Suprapubic skin (tissue), 4 donors: Measurements from ENCODE around the gene EP400. TPM values are rescaled to one million over a fixed set of nuclear protein-coding genes. Genes with fewer than 3 reads are reported as not detected.

Experiments used
- DNase-seq, 2 donors: peaks; one replicate each; pipeline ENCODE4 v3.0.0-alpha.2; 2019; ENCODE audit warnings: low spot score in 2 of 2
- H3K27ac ChIP-seq: fragments of 200-600 bp; sonication (generic); one replicate; pipeline ENCODE4 v1.5.1; 2019
- H3K27me3 ChIP-seq: fragments of 200-600 bp; sonication (generic); one replicate; pipeline ENCODE4 v1.5.1; 2019
- H3K36me3 ChIP-seq: fragments of 200-600 bp; sonication (generic); one replicate; pipeline ENCODE4 v1.5.1; 2019
- H3K4me1 ChIP-seq: fragments of 200-600 bp; sonication (generic); one replicate; pipeline ENCODE4 v1.5.1; 2019
- H3K4me3 ChIP-seq: fragments of 200-600 bp; sonication (generic); one replicate; pipeline ENCODE4 v1.5.1; 2019; ENCODE audit warnings: mild to moderate bottlenecking
- H3K9me3 ChIP-seq: fragments of 200-600 bp; sonication (generic); one replicate; pipeline ENCODE4 v1.5.1; 2019
- CTCF ChIP-seq, 2 donors: fragments of 200-600 bp in 1 of 2; fragments of 450-650 bp in 1 of 2; sonication (generic) in 1 of 2; IDR thresholded peaks; one replicate each; pipeline ENCODE4 v1.5.1; 2016 to 2019; ENCODE audit warnings: antibody characterized with exemption in 2 of 2, mild to moderate bottlenecking in 1 of 2, moderate library complexity in 1 of 2
- EP300 ChIP-seq: sonication (generic); formaldehyde crosslinking; IDR thresholded peaks from one replicate; pipeline ENCODE4 v1.6.1; 2017; ENCODE audit warnings: antibody characterized with exemption
- POLR2A ChIP-seq, 2 donors: fragments of 450-650 bp; IDR thresholded peaks; one replicate each; pipeline ENCODE4 v1.6.1; 2017; ENCODE audit warnings: antibody characterized with exemption in 2 of 2, mild to moderate bottlenecking in 2 of 2, moderate library complexity in 2 of 2
- POLR2AphosphoS5 ChIP-seq, 3 donors: sonication (generic); formaldehyde crosslinking; IDR thresholded peaks; one replicate each; pipeline ENCODE4 v1.6.1; 2017; ENCODE audit warnings: antibody characterized with exemption in 3 of 3
- WGBS: methylation state at CpG from one replicate; pipeline ENCODE4 v1.1.5; 2018; 5-methylcytosine and 5-hydroxymethylcytosine counted together
- total RNA-seq, 4 donors: library from RNA; depleted of rRNA; stranded (reverse); fragments of >200 nt; gene quantifications; one replicate each; pipeline ENCODE4 v1.1.0, GENCODE V29; 2016

The EP400 gene
- total RNA-seq, 4 donors from 2014 or later = 32.0 to 81.3 (median 40.1) TPM

GRCh38 chr12:132069336-132069985 lies 119.7 kb downstream of the EP400 start:
- peaks cover 80% of the 10 kb centered on the region for H3K36me3 ChIP-seq
- TF ChIP-seq CTCF (IDR thresholded peaks at IDR 0.05) (no peak), POLR2AphosphoS5 (IDR thresholded peaks at IDR 0.05) (no peak), EP300 (no peak), POLR2A (IDR thresholded peaks at IDR 0.05) (no peak)
- 94% methylated on average over 7 of the region's 26 CpGs for WGBS

GRCh38 chr12:132070298-132070697 lies 120.6 kb downstream of the EP400 start:
- DNase-seq = no peak
- 92% methylated on average over 8 of the region's 8 CpGs for WGBS
- no peaks in the 10 kb centered on the region for H3K27me3 ChIP-seq
- no peaks in the 10 kb centered on the region for H3K9me3 ChIP-seq
- no peak overlapping the region for H3K4me3 ChIP-seq
- no peak overlapping the region for H3K27ac ChIP-seq
- TF ChIP-seq EP300 (no peak), POLR2AphosphoS5 (IDR thresholded peaks at IDR 0.05) (no peak), POLR2A (IDR thresholded peaks at IDR 0.05) (no peak), CTCF (IDR thresholded peaks at IDR 0.05) (no peak)
- peaks cover 78% of the 10 kb centered on the region for H3K36me3 ChIP-seq
- H3K4me1 ChIP-seq = no peaks in the 10 kb centered on the region

More at GRCh38 chr12:132069336-132069985, 119.7 kb downstream of the EP400 start:
- DNase-seq = no peak
- no peaks in the 10 kb centered on the region for H3K27me3 ChIP-seq
- no peaks in the 10 kb centered on the region for H3K9me3 ChIP-seq
- H3K4me1 ChIP-seq = no peaks in the 10 kb centered on the region
- no peak overlapping the region for H3K27ac ChIP-seq
- H3K4me3 ChIP-seq = no peak overlapping the region

- Histone ChIP-seq H3K4me3 (no peak overlapping the region), H3K9me3 (no peaks in the 10 kb centered on the region), H3K27ac (no peak overlapping the region), H3K36me3 (peaks cover 82% of the 10 kb centered on the region), H3K4me1 (no peaks in the 10 kb centered on the region), H3K27me3 (no peaks in the 10 kb centered on the region)
- no peak for DNase-seq
- no peak for TF ChIP-seq POLR2A (IDR thresholded peaks at IDR 0.05)
- 84% methylated on average over 12 of the region's 12 CpGs for WGBS
These were observed 121.5 kb downstream of the EP400 start for GRCh38 chr12:132071040-132071810.

GRCh38 chr12:132071830-132072384 lies 122.2 kb downstream of the EP400 start:
- WGBS = 92% methylated on average over 13 of the region's 14 CpGs
- no peak overlapping the region for H3K4me3 ChIP-seq

GRCh38 chr12:132074216-132074615 lies 124.5 kb downstream of the EP400 start:
- no peak for TF ChIP-seq POLR2A (IDR thresholded peaks at IDR 0.05)
- no peak for TF ChIP-seq CTCF (IDR thresholded peaks at IDR 0.05)
- no peak for TF ChIP-seq POLR2AphosphoS5 (IDR thresholded peaks at IDR 0.05)
- TF ChIP-seq EP300 = no peak
- H3K4me3 ChIP-seq = no peak overlapping the region
- H3K27me3 ChIP-seq = no peaks in the 10 kb centered on the region
- H3K27ac ChIP-seq = no peak overlapping the region
- H3K4me1 ChIP-seq = peaks cover 4% of the 10 kb centered on the region
- WGBS = 87% methylated on average over 14 of the region's 14 CpGs
- no peak for DNase-seq
- peaks cover 75% of the 10 kb centered on the region for H3K36me3 ChIP-seq
- H3K9me3 ChIP-seq = no peaks in the 10 kb centered on the region

More at GRCh38 chr12:132071830-132072384, 122.2 kb downstream of the EP400 start:
- H3K27ac ChIP-seq = no peak overlapping the region
- no peaks in the 10 kb centered on the region for H3K27me3 ChIP-seq
- no peaks in the 10 kb centered on the region for H3K4me1 ChIP-seq
- H3K36me3 ChIP-seq = peaks cover 82% of the 10 kb centered on the region
- no peak for DNase-seq
- H3K9me3 ChIP-seq = no peaks in the 10 kb centered on the region
- TF ChIP-seq CTCF (IDR thresholded peaks at IDR 0.05) (no peak), POLR2AphosphoS5 (IDR thresholded peaks at IDR 0.05) (no peak), EP300 (no peak), POLR2A (IDR thresholded peaks at IDR 0.05) (no peak)
